GM19467 (cell line): ENCODE results near the gene CADPS.

Experiments
- ATAC-seq: cut with Tn5 transposase; IDR thresholded peaks from one replicate; pipeline ENCODE4 v1.9.1; 2021; ENCODE audit warnings: mild to moderate bottlenecking, moderate library complexity; ENCODE audit not compliant: unreplicated experiment

CADPS gene

GRCh38 chr3:62873761-62874710, 1.2 kb downstream of the CADPS start:
- ATAC-seq = no peak

- ATAC-seq = no peak
These were observed 1.8 kb downstream of the CADPS start for GRCh38 chr3:62873451-62873760.

GRCh38 chr3:62872318-62872717, 2.9 kb downstream of the CADPS start:
- no peak for ATAC-seq

GRCh38 chr3:62870321-62870720, 4.9 kb downstream of the CADPS start:
- no peak for ATAC-seq

- no peak for ATAC-seq
These were observed 11.6 kb downstream of the CADPS start for GRCh38 chr3:62863648-62864047.

GRCh38 chr3:62859203-62859791, 15.9 kb downstream of the CADPS start:
- no peak for ATAC-seq

DNA sequence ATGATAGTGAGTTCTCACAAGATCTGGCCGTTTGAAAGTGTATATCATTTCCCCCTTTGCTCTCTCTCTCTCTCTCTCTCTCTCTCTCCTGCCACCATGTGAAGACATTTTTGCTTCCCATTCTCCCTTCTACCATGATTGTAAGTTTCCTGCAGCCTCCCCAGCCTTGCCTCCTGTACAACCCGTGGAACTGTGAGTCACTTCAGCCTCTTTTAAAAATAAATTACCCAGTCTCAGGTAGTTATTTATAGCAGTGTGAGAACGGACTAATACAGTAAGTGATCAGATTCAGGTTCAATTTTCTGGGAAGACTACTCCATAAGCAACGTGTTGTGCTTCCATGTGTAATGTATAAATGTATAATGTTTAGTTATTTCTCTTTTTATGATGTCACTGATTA, 29.2 kb downstream of the CADPS start:
- ATAC-seq = no peak

DNA sequence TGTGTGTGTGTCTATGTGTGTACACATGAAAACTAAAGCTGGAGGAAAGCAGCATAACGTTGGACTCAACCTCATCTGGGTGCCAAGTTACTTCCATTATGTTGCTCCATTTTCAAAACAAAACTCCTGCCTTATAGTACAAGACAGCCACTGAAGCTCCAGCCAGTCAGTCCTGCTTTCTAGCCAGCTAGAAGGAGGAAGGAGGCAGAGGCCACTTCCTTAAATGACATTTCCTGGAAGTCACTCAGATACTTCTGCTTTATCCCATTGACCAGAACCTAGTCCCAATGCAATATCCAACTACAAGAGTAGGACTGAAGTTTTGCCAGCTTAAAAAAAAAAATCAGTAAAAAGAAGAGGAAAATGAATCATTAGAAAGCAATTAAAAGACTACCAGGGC, 31.7 kb downstream of the CADPS start:
- ATAC-seq = no peak

GRCh38 chr3:62839748-62840147, 35.5 kb downstream of the CADPS start:
- ATAC-seq = no peak

DNA sequence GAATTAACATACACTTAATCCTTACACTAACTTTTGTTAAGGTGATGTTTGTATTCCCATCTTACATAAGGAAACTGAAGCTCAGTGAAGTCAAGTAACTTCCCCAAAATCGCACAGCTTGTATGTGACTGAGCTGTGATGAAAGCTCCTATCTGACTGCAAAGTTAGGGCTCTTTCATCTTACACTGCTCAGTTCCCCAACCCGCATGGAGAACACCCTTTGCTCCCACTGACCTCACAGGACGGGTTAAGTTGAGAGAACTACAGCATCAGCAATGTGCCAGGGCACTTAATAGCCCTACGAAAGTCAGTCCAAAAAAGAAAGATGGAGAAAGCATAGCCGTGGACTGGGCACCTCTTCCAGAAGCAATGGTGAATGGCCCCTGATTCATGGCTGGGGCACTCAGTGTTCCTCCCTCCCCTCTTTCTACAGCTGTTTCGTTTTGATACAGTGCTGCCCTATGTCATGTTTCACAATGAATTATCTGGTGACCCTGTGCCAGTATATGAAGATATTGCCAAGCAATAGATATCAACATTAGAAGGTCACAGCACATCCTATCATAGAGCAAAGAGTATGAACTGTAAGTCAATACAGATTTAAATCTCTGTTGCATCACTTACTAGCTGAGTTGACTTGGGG, 38.0 kb downstream of the CADPS start:
- ATAC-seq = no peak

DNA sequence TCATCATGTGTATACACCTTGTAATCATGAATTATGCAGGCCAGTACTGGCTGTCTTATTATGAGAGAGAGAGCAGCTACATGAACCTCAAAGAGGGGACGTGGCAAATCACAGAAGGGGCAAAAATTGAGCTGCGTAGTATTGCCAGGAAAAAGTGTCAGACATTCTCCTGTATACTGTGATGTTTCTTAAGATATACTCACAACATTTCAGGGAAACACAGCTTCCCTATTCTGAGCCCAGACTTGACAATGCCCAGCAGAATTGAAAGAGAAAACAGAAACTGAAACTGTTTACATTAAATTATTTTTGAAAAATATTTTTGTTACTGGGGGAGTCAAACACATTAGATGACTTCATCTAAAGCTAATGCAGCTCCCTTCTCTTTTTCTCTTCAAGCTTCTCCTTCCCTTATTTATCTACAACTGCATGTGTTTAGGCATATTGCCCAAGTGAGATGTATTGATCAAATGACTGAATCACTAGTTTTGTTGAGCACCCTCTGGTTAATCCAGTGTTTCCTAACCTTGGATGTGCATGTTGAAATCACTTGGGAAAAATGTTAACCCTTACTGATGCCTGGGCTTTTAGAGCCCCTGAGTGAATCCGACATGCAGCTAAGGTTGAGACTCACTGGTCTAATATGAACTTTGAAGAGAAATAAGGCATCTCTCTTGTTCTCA, 39.5 kb downstream of the CADPS start:
- peak; percentile 63 for ATAC-seq

DNA sequence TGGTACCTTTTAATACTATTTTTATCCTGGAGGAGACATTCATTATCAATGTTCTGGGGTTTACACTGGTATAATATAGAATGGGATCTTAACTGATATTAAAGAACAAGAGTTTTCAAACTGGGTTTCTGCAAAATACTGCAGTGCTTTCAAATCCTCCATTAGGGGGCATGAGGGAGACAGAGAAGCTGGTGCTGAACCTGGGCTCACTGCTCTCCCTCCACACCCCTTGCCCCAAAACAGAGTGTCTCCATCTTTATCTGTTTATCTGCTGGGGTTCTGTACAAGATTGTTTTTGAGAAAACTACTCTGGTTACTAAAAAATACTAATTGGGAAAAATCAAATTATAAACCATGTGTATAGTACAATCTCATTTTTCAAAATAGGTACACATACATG, 41.7 kb downstream of the CADPS start:
- no peak for ATAC-seq

DNA sequence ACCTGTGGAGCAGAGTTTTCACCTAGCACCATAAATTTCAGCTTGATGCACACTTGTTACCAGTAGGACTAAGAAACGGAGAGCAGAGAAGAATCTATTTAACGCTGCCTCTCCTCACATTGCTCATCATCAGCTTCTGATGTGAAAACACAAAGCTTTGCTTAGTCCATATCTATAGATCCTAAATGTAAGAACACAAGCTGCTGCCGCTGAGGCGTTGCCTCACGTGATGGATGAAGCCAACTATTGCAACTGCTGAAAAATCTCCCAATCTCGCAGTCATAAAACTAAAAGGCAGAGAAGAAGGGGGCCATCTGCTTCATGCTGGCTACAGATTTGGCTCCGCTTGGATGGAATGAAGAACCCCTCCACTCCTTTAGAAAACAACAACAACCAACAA, 42.7 kb downstream of the CADPS start:
- ATAC-seq = no peak

DNA sequence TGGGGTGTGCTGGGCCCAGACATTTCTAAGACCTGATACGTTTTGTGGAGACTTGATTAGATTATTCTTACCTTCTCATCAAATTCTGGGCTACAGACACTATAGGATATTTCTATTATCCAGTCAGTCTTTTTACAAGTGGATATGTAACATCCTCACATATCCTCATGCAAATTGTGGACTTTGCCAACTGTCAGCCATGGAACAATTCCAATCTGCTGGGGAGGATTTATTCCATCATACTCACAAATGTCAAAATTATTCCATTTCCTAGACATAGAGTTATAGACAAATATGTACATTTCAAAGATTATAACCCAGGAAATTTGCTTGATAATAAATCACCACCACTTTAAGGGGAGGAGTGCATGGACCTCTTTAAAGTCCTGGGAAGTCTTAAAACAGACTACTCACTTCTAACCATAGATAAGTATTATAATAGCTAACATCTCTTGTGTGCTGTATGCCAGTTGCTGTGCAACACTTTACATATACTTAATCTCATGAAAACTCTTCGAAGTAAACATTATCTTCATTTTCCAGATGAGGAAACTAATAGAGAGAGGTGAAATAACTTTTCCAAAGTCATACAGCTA, 44.4 kb downstream of the CADPS start:
- no peak for ATAC-seq

- no peak for ATAC-seq
These were observed 47.7 kb downstream of the CADPS start for GRCh38 chr3:62827550-62827949.

DNA sequence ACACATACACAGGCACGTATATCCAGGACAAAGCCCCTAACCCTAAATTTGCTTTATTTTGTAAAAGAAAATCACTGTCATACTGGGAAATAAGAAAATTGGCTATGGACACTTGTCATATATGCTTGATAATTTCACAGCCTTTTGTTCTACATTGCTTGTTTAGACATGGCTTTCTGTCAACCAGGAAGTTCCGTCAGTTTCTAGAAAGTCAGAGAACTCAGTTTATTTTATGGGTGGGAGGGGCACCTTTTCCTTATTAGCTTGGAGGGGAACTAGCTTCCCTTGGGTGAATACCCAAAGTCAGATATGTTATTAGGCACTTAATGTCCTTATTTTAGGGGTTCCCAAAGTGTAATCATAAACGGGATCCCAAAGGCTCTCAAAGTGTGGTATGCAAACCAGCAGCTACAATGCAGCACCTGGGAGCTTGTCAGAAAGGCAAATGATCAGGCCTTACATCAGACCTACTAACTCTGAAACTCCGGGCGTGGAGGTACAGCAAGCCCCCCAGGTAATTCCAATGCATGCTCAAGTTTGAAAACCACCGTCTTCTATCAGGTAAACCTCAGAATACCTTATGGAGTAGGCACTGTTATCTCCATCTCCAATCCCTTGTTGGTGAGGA, 50.1 kb downstream of the CADPS start:
- ATAC-seq = no peak

GRCh38 chr3:62823461-62824050, 51.7 kb downstream of the CADPS start:
- no peak for ATAC-seq

DNA sequence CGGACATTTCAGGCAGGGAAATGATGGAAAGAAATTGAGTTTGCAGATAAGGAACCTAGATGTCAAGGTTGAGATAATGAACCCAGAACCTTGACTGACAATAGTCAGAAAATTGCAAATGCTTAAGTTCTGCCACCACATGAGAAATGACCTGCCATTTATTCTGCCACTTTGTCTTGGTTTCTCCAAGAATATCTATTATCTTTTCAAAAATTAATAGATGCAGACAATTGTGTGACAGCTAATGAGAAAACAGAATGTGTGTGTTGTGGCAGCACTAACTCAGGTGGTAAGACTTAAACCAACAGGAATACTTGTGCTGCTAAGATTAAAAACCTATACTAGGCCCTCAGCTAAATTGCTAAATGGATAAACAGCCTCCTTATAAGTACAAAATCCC, 52.3 kb downstream of the CADPS start:
- ATAC-seq = no peak

- ATAC-seq = peak; percentile 91
These were observed 56.9 kb downstream of the CADPS start for GRCh38 chr3:62818347-62818746.

- no peak for ATAC-seq
These were observed 57.5 kb downstream of the CADPS start for GRCh38 chr3:62817678-62818077.
